Endothelial cell (in vitro differentiated cells): ENCODE measurements around the gene HDAC5. TPM values are rescaled to one million over a fixed set of nuclear protein-coding genes. Genes with fewer than 3 reads are reported as not detected.
"Not testable (repeated sequence)": the region's sequence is repeated elsewhere in the genome, so short reads cannot be mapped to it uniquely, and the experiment has no call there.

ENCODE experiments used
- DNase-seq: peaks from one replicate; pipeline ENCODE4 v3.0.0; 2021; ENCODE audit warnings: low spot score
- H3K27ac Mint-ChIP-seq: one replicate; pipeline ENCODE4 v1.8.0; 2021; ENCODE audit warnings: mixed read lengths, inconsistent platforms; ENCODE audit not compliant: unreplicated experiment
- H3K27me3 Mint-ChIP-seq: one replicate; pipeline ENCODE4 v1.8.0; 2021; ENCODE audit warnings: mild to moderate bottlenecking, moderate library complexity, mixed read lengths, inconsistent platforms; ENCODE audit not compliant: unreplicated experiment
- H3K36me3 Mint-ChIP-seq: one replicate; pipeline ENCODE4 v1.8.0; 2021; ENCODE audit warnings: mild to moderate bottlenecking, low read depth, mixed read lengths, inconsistent platforms; ENCODE audit not compliant: unreplicated experiment
- H3K4me1 Mint-ChIP-seq: one replicate; pipeline ENCODE4 v1.8.0; 2021; ENCODE audit warnings: mild to moderate bottlenecking, mixed read lengths, inconsistent platforms; ENCODE audit not compliant: unreplicated experiment
- H3K4me3 Mint-ChIP-seq: one replicate; pipeline ENCODE4 v1.8.0; 2021; ENCODE audit warnings: mild to moderate bottlenecking, mixed read lengths, inconsistent platforms; ENCODE audit not compliant: unreplicated experiment
- H3K9me3 Mint-ChIP-seq: one replicate; pipeline ENCODE4 v1.8.0; 2021; ENCODE audit warnings: mixed read lengths, inconsistent platforms; ENCODE audit not compliant: unreplicated experiment
- CTCF ChIP-seq: fragments of 200-600 bp; sonication (generic); IDR thresholded peaks from one replicate; pipeline ENCODE4 v1.5.0; 2021; ENCODE audit warnings: antibody characterized with exemption; ENCODE audit not compliant: unreplicated experiment
- total RNA-seq: library from RNA; stranded (reverse); fragmentation: NEBNext Ultra II Directional; extraction: Animal tissue kit (Norgen Biotek cat#: 25700); gene quantifications from one replicate; pipeline ENCODE4 v1.2.1, GENCODE V29; 2021; ENCODE audit not compliant: unreplicated experiment

Gene HDAC5
- total RNA-seq, 1 donor from 2014 or later = 51.4 TPM

GRCh38 chr17:44102849-44103622 lies 20.4 kb downstream of the HDAC5 start:
- Mint-ChIP-seq H3K36me3 (no peaks in the 10 kb centered on the region), H3K9me3 (no peaks in the 10 kb centered on the region), H3K27me3 (peaks cover 3% of the 10 kb centered on the region), H3K4me1 (peaks cover 33% of the 10 kb centered on the region), H3K4me3 (no peak overlapping the region), H3K27ac (peak overlapping the region; percentile 88)
- DNase-seq = no peak
- TF ChIP-seq CTCF = no peak

- not testable (repeated sequence) for H3K27ac Mint-ChIP-seq, H3K4me3 Mint-ChIP-seq, H3K9me3 Mint-ChIP-seq, H3K27me3 Mint-ChIP-seq, DNase-seq, H3K36me3 Mint-ChIP-seq
- peaks cover 36% of the 10 kb centered on the region for H3K4me1 Mint-ChIP-seq
Observed at GRCh38 chr17:44101858-44102257, 21.6 kb downstream of the HDAC5 start.

DNA sequence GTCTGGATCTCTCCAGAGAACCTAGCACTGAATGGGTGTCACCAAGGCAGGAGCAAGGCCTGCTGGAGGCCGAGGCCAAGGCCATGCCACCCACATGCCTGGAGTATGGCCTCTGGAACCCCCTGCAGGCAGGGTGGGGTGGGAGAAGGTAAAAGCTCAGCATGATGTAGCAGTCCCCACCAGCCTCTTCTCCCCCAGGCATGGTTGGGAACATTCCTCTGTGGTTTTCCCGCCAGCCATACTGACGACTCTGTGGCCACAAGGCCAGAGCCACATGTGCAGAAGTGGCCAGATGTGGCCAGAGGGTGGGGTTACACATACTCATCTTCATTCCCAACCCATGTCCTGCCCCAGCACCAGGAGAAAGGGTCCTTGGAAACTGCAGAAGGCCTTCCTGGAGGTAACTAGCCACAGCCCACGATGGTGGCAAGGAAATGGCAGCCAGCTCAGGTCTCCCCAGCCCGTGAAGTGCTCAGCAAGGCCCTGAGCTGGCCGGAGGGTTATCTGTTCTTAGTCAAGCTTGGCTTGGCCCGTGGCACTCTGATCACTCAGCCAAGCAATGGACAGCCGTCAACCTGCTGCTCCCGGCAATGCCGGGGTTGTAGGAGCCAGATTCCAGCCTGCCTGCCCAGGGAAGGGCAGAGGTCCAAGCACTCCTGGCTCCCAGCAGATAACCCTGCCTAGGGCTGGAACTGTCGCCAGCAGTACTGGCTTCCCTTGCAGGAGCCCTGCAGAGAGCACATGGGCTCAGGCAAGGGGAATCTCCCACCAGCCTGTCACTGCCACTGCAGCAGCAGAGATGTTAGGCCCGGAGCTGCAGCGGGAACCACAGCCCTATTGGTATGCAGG lies 26.1 kb downstream of the HDAC5 start:
- Mint-ChIP-seq H3K36me3 (no peaks in the 10 kb centered on the region), H3K4me3 (no peak overlapping the region), H3K27me3 (peaks cover 11% of the 10 kb centered on the region), H3K9me3 (no peaks in the 10 kb centered on the region), H3K27ac (peak overlapping the region; percentile 100), H3K4me1 (peaks cover 43% of the 10 kb centered on the region)
- no peak for TF ChIP-seq CTCF
- no peak for DNase-seq

- DNase-seq = peak; percentile 84
- Mint-ChIP-seq H3K9me3 (no peaks in the 10 kb centered on the region), H3K27ac (peak overlapping the region; percentile 100), H3K36me3 (peaks cover 5% of the 10 kb centered on the region), H3K27me3 (peaks cover 11% of the 10 kb centered on the region), H3K4me3 (peak overlapping the region; percentile 81), H3K4me1 (peaks cover 42% of the 10 kb centered on the region)
- no peak for TF ChIP-seq CTCF
Observed at GRCh38 chr17:44095647-44096496, 27.6 kb downstream of the HDAC5 start.

GRCh38 chr17:44095388-44095646 lies 28.1 kb downstream of the HDAC5 start:
- H3K36me3 Mint-ChIP-seq = peaks cover 5% of the 10 kb centered on the region
- H3K4me3 Mint-ChIP-seq = peak overlapping the region; percentile 81
- H3K9me3 Mint-ChIP-seq = no peaks in the 10 kb centered on the region
- peaks cover 11% of the 10 kb centered on the region for H3K27me3 Mint-ChIP-seq
- no peak for TF ChIP-seq CTCF
- peaks cover 42% of the 10 kb centered on the region for H3K4me1 Mint-ChIP-seq
- H3K27ac Mint-ChIP-seq = peak overlapping the region; percentile 100
- DNase-seq = no peak
